Mesodermal cell (in vitro differentiated cells): Measurements from ENCODE around the gene RSPH4A. TPM values are rescaled to one million over a fixed set of nuclear protein-coding genes. Genes with fewer than 3 reads are reported as not detected.

Experiments
- H3K27ac ChIP-seq: 2 replicates; pipeline ENCODE4 v1.7.0; 2013; ENCODE audit warnings: mild to moderate bottlenecking, low read depth, low read length, moderate library complexity; ENCODE audit not compliant: severe bottlenecking
- H3K36me3 ChIP-seq: 2 replicates; pipeline ENCODE4 v1.7.1; 2013; ENCODE audit warnings: mild to moderate bottlenecking, low read length, moderate library complexity; ENCODE audit not compliant: control insufficient read depth, insufficient read depth
- H3K4me1 ChIP-seq: one replicate; pipeline ENCODE4 v1.7.1; 2013; ENCODE audit warnings: mild to moderate bottlenecking, low read length; ENCODE audit not compliant: insufficient read depth, control insufficient read depth, poor library complexity, severe bottlenecking
- H3K4me3 ChIP-seq: 2 replicates; pipeline ENCODE4 v1.7.0; 2013; ENCODE audit warnings: low read length, control low read depth, mild to moderate bottlenecking; ENCODE audit not compliant: insufficient read depth, poor library complexity, severe bottlenecking; ENCODE audit errors: extremely low read depth
- H3K9me3 ChIP-seq: 2 replicates; pipeline ENCODE4 v1.7.1; 2013; ENCODE audit warnings: mild to moderate bottlenecking, low read length, moderate library complexity; ENCODE audit not compliant: control insufficient read depth
- WGBS, 2 experiments: methylation state at CpG; one replicate each; pipeline ENCODE4 v1.1.5; 2013; ENCODE audit warnings: missing lambda C conversion rate in 2 of 2; ENCODE audit not compliant: insufficient coverage in 2 of 2; 5-methylcytosine and 5-hydroxymethylcytosine counted together
- polyA plus RNA-seq, 2 experiments: library from polyadenylated mRNA; stranded (reverse); fragments of 50-300 nt; gene quantifications; one replicate each; pipeline ENCODE4 v1.2.3, GENCODE V29; 2013

RSPH4A gene
- polyA plus RNA-seq (2013, experiment 1 of 2), result 0.59 TPM
- polyA plus RNA-seq (2013, experiment 2 of 2), result 0.25 TPM

DNA sequence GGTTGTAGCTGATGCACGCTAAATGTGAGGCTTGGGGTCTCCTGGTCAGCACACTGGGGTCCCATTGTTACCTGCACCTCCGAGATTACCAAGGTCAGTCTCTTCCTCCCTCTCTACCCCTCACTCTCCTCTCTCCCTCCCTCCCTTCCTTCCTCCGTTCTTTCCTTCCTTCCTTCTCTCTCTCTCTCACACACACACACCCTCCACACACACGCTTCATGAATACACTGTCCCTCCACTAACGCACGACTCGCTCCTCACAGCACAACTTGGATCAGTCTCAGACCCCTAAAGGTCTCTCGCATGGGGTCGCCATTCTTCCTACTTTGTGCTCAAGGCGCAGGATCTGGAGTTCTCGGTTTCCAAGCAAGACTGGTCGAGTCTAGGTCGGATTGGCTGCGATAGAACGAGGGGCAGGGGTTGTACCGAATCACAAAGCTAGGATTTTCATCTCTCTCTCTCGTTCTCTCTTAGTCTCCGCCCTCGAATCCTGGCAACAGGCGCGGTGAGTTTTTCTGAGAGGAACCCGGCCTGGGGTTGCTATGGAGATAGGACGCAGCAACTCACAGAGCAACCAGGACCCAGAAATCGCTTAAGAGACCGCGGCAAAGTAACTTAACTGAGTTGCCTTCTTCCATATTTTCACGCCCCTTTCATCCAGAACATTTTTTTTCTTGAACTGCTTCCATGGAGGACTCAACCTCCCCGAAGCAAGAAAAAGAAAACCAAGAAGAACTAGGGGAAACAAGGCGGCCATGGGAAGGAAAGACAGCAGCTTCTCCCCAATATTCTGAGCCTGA is at the start of gene RSPH4A:
TSS of gene RSPH4A (plus strand) at position 543 of the 800 bp plus-strand sequence. CDS start at position 688, 145 bp downstream.
- Histone ChIP-seq H3K4me3 (peak within 1 kb of the TSS; percentile 41), H3K9me3 (no peaks in the 10 kb centered on the region), H3K36me3 (no peaks in the 10 kb centered on the region), H3K4me1 (no peaks in the 10 kb centered on the region), H3K27ac (peak within 1 kb of the TSS; percentile 65)
- WGBS, 2 experiments, result 0% methylated on average over 20 to 23 of the region's 29 CpGs

DNA sequence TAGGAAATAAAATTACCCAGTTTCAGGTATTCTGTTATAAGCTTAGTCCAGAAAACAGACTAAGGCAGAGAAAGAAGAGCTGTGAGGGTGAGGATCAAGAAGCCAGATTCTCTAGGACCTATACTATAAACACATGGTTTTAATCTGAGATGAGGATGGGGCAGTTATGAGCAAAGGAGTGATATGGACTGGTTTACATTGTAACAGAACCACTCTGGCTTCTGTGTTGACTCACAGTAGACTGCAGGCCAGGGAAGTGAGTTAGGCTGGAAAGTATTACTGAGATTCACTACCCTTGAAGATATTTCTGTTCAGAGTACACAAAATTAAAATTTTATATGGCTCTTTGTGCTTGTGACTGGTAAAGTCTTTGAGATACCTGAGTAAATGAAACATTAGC is 48.2 kb upstream of the RSPH4A start:
- Histone ChIP-seq H3K4me3 (no peak overlapping the region), H3K9me3 (no peaks in the 10 kb centered on the region), H3K27ac (no peak overlapping the region), H3K36me3 (no peaks in the 10 kb centered on the region), H3K4me1 (peaks cover 6% of the 10 kb centered on the region)

DNA sequence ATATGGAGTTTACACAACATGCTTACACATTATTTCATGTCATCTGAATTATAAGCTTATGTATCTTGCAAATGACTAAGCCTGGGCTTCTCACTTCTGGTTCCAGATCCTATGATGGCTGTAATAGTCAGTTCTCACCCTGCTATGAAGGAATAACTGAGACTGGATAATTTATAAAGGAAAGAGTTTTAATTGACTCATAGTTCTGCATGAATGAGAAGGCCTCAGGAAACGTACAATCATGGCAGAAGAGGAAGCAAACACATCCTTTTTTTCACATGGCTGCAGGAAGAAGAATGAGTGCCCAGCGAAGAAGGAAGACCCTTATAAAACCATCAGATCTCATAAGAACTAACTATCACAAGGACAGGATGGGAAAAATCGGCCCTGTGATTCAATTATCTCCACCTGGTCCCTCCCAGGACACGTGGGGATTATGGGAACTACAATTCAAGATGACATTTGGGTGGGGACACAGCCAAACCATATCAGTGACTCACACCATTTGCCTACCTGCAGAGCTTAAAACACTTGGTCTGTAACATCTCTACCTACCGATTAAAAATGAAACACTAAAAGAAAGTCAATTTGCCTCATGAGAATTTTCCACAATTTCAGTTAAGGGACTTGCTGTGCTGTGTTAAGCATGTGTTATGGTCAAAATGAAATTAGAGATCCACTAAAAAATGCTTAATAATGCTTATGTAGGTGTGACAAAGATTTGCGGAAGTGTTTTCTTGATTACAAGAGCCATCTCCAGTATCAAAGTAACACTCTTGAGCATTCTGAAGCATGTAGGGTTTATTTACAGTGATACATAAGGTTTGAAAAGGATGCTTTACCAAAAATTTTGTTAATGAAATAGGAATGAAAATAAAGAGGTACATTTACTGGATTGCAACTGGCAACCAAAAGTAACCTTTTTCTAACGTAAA is 47.2 kb upstream of the RSPH4A start:
- Histone ChIP-seq H3K27ac (no peak overlapping the region), H3K4me1 (peaks cover 6% of the 10 kb centered on the region), H3K9me3 (no peaks in the 10 kb centered on the region), H3K36me3 (peaks cover 3% of the 10 kb centered on the region), H3K4me3 (no peak overlapping the region)
- 71 to 94% methylated on average over 2 to 3 of the region's 7 CpGs for WGBS, 2 experiments

DNA sequence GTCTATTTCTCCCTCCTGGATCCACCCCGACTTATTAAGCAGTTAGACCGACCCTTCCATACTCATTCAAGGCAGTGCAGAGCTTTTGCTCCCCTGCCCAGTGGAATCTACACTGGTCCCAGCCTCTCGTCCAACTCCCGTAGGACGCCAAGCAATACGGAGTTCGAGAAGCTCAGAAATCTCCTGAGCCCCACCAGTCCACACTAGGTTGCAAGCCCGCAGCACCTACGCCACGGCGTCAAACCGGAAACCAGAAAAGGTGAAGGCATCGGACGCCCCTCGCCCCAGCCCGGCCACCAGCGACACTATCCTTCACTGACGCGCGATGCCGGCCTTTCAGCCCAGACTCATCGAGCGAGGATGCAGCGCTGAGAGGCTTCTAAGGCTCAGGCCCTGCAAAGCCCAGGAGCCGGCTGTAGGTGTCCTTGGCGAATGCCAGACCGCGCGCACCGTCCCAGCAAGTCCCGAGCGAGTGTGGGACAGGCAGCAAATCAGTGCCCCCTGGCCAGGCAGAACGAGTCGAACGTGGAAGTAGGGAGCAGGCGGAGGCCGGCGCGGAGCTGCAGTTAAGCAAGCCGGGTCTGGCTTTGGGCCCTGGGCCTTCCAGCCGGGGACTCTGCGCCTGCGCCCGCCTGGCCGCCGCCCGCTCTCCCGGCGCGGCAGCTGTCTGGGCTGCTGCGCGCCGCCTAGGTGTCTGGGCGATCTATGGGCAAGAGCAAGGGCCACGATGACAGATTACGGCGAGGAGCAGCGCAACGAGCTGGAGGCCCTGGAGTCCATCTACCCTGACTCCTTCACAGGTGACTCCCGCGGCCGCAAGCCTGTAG is 45.2 kb upstream of the RSPH4A start, which contains the start of gene RWDD1:
TSS of gene RWDD1 (plus strand) at position 649 of the 827 bp plus-strand sequence. CDS start at position 728, 79 bp downstream.
- Histone ChIP-seq H3K27ac (peak within 1 kb of the TSS; percentile 91), H3K4me1 (peaks cover 6% of the 10 kb centered on the region), H3K4me3 (peak within 1 kb of the TSS; percentile 84), H3K36me3 (peaks cover 21% of the 10 kb centered on the region), H3K9me3 (no peaks in the 10 kb centered on the region)
- WGBS, 2 experiments, result 0% methylated on average over 52 to 57 of the region's 62 CpGs

DNA sequence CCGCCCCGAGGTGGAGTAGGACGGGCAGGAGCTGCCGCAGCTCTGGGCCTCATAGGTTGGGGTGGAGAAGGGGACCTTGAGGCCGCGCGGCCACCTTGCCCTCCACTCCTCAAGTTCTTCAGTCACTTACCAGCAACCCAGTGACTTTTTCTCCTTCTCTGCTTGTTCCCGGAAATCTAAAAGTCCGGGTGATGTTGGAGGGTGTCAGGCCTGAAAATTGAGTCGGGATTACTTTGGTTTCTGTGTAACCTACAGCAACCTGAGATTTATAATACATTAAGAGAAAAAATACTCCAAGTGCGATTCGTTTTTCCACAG is 44.6 kb upstream of the RSPH4A start:
- Histone ChIP-seq H3K36me3 (peaks cover 26% of the 10 kb centered on the region), H3K4me3 (peak overlapping the region; percentile 84), H3K9me3 (no peaks in the 10 kb centered on the region), H3K27ac (peak overlapping the region; percentile 91), H3K4me1 (peaks cover 6% of the 10 kb centered on the region)
- 0% methylated on average over 3 of the region's 12 CpGs; no CpG with 5 or more reads in 1 of the 2 experiments for WGBS, 2 experiments

DNA sequence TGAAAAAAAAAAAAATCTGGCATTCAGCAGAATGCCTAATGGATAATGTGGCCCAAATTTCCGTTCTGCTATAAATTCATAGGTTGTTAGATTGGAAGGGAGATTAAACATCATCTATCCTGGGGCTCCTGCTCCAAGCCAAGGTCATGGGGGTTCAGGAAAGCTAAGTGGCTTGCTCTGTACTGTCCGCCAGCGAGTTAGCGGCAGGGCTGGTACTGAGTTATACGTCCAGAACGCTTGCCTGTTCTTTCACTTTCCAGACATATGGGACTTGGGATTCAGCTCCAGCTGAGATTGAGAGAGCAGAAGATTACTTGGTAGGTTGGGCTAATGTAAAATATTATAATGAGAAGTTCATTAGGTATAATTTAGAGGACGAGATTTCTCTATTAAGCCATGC is 44.1 kb upstream of the RSPH4A start:
- peaks cover 32% of the 10 kb centered on the region for H3K36me3 ChIP-seq
- H3K9me3 ChIP-seq, result no peaks in the 10 kb centered on the region
- H3K4me3 ChIP-seq, result peak overlapping the region; percentile 84
- 0% methylated on average over 3 to 4 of the region's 7 CpGs for WGBS, 2 experiments
- H3K27ac ChIP-seq, result peak overlapping the region; percentile 91
- H3K4me1 ChIP-seq, result peaks cover 6% of the 10 kb centered on the region

DNA sequence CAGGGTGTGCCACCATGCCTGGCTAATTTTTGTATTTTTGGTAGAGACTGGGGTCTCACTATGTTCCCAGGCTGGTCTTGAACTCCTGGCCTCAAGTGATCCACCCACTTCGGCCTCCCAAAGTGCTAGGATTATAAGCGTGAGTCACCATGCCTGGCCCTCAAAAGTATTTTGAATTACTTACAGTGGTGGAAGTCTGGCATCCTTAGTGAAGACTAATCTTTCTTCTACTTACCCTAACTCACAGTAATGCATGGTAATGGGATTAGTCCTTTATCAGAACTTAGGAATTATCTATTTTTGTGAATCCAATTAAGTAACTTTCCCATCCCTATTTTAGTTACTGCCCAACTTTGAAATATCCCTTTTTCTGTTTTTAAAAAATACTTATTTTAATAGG is 41.1 kb upstream of the RSPH4A start:
- 100% methylated on average over 1 of the region's 2 CpGs; no CpG with 5 or more reads in 1 of the 2 experiments for WGBS, 2 experiments
- H3K4me3 ChIP-seq, result no peak overlapping the region
- H3K4me1 ChIP-seq, result peaks cover 6% of the 10 kb centered on the region
- no peaks in the 10 kb centered on the region for H3K9me3 ChIP-seq
- peaks cover 40% of the 10 kb centered on the region for H3K36me3 ChIP-seq
- no peak overlapping the region for H3K27ac ChIP-seq

DNA sequence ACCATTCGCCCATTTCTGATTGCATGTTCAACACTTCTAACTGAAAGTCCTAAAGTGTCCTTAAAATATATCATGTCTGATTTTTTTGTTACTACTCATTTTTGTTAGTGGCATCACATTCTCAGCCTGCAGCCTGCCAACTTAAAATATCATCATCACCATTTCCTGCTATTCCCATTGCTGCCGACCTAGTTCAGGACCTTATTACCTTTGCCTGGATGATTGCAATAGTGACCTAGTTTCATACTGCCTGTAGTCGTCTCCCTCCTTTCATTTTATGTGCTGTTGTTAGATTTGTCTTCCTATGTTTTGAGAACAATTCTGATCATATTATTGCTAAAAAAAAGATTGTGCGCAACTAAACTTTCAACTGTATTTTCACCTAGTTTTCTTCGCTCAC is 38.8 kb upstream of the RSPH4A start:
- no peak overlapping the region for H3K4me3 ChIP-seq
- no peaks in the 10 kb centered on the region for H3K9me3 ChIP-seq
- H3K4me1 ChIP-seq, result peaks cover 4% of the 10 kb centered on the region
- peaks cover 40% of the 10 kb centered on the region for H3K36me3 ChIP-seq
- 88 to 92% methylated on average over 1 to 2 of the region's 5 CpGs for WGBS, 2 experiments
- H3K27ac ChIP-seq, result no peak overlapping the region

DNA sequence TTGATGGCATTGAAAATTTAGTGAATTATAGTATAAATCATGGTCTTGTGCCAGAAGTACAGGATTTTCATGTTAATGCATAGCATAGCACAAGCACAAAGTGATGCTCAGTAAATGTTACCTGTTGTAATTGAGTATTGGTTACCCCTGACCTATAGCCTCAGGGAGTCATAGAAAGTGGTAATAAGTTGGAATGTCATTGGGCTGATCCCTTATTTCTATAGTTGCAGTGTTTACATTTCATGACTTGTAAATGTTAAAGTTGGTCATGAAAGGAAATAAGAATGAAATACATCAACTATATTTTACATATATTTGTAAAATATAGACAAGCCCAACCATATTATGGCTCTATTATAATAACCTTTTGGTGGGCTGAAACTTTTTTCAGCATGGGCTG is 37.9 kb upstream of the RSPH4A start:
- Histone ChIP-seq H3K36me3 (peaks cover 40% of the 10 kb centered on the region), H3K27ac (no peak overlapping the region), H3K4me3 (no peak overlapping the region), H3K4me1 (no peaks in the 10 kb centered on the region), H3K9me3 (no peaks in the 10 kb centered on the region)

DNA sequence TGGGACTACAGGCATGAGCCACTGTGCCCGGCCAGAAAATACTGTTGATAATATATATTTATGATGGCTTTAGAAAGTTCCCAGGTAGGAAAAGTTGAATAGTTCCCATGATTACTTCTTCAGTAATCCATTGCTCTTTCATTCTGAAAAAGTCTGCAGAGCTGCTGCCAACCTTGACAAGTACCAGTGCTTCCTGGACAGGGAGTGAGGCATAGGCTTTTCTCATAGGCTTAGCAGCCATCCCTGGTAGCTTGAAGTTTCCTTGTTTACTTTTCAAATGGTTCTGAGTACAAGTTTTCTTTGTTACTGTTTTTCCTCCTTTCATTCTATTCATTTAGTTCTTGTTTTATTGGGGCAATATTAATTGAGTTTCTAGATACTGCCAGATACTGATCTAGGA is 37.1 kb upstream of the RSPH4A start:
- Histone ChIP-seq H3K36me3 (peaks cover 39% of the 10 kb centered on the region), H3K4me1 (no peaks in the 10 kb centered on the region), H3K4me3 (no peak overlapping the region), H3K27ac (peak overlapping the region; percentile 23), H3K9me3 (no peaks in the 10 kb centered on the region)
- WGBS, 2 experiments, result no CpG with 5 or more reads among the region's 1 CpG
